GM23338 (cell line): ENCODE measurements around the gene SOWAHB. TPM values are rescaled to one million over a fixed set of nuclear protein-coding genes. Genes with fewer than 3 reads are reported as not detected.

ENCODE experiments used
- ATAC-seq: fragments of 200-7000 bp; cut with Tn5 transposase; 3 replicates; pipeline ENCODE4 v1.9.1; 2020
- DNase-seq: peaks from one replicate; pipeline ENCODE4 v3.0.0-alpha.2; 2015; ENCODE audit warnings: low spot score
- H2AFZ ChIP-seq: fragments of 200-600 bp; sonication (generic); 2 replicates; pipeline ENCODE4 v1.8.0; 2016; ENCODE audit warnings: antibody characterized with exemption, mild to moderate bottlenecking, moderate library complexity
- H3F3A ChIP-seq: fragments of 200-600 bp; sonication (generic); replicated peaks from 2 replicates; pipeline ENCODE4 v1.8.0; 2017; ENCODE audit warnings: antibody characterized with exemption, mixed run types, low read depth
- H3K27ac ChIP-seq: fragments of 200-600 bp; sonication (generic); 2 replicates; pipeline ENCODE4 v1.6.1; 2016; ENCODE audit warnings: low read depth
- H3K27me3 ChIP-seq: fragments of 200-600 bp; sonication (generic); 2 replicates; pipeline ENCODE4 v1.8.0; 2016; ENCODE audit warnings: mild to moderate bottlenecking, mixed run types, moderate library complexity; ENCODE audit not compliant: insufficient read depth
- H3K36me3 ChIP-seq: fragments of 200-600 bp; sonication (generic); 2 replicates; pipeline ENCODE4 v1.8.0; 2016; ENCODE audit warnings: mild to moderate bottlenecking; ENCODE audit not compliant: insufficient read depth
- H3K4me1 ChIP-seq: fragments of 200-600 bp; sonication (generic); 2 replicates; pipeline ENCODE4 v1.8.0; 2016; ENCODE audit warnings: mild to moderate bottlenecking, moderate library complexity; ENCODE audit not compliant: insufficient read depth
- H3K4me2 ChIP-seq: fragments of 200-600 bp; sonication (generic); 2 replicates; pipeline ENCODE4 v1.7.1; 2017; ENCODE audit warnings: mixed run types
- H3K4me3 ChIP-seq: fragments of 200-600 bp; sonication (generic); 2 replicates; pipeline ENCODE4 v1.6.1; 2016; ENCODE audit warnings: mixed run types
- H3K79me2 ChIP-seq: fragments of 200-600 bp; sonication (generic); replicated peaks from 2 replicates; pipeline ENCODE4 v1.8.0; 2017; ENCODE audit warnings: mild to moderate bottlenecking; ENCODE audit not compliant: insufficient read depth
- H3K9me2 ChIP-seq: fragments of 200-600 bp; sonication (generic); 2 replicates; pipeline ENCODE4 v1.8.0; 2017; ENCODE audit not compliant: insufficient read depth
- H4K20me1 ChIP-seq: fragments of 200-600 bp; sonication (generic); replicated peaks from 2 replicates; pipeline ENCODE4 v1.8.0; 2017; ENCODE audit warnings: mild to moderate bottlenecking; ENCODE audit not compliant: insufficient read depth
- H3K27ac Mint-ChIP-seq: 2 replicates; pipeline ENCODE4 v1.8.0; 2020; ENCODE audit warnings: inconsistent platforms, mild to moderate bottlenecking, moderate library complexity, mixed read lengths
- H3K27me3 Mint-ChIP-seq: 3 replicates; pipeline ENCODE4 v1.8.0; 2022; ENCODE audit warnings: low read depth, mild to moderate bottlenecking, moderate library complexity, mixed read lengths, inconsistent platforms; ENCODE audit not compliant: insufficient read depth, poor library complexity
- H3K36me3 Mint-ChIP-seq: 3 replicates; pipeline ENCODE4 v1.8.0; 2021; ENCODE audit warnings: low read depth, mild to moderate bottlenecking, inconsistent platforms, moderate library complexity, mixed read lengths
- H3K4me1 Mint-ChIP-seq: 3 replicates; pipeline ENCODE4 v1.8.0; 2020; ENCODE audit warnings: mild to moderate bottlenecking, inconsistent platforms, mixed read lengths
- H3K4me3 Mint-ChIP-seq: 3 replicates; pipeline ENCODE4 v1.8.0; 2021; ENCODE audit warnings: moderate library complexity, mild to moderate bottlenecking, inconsistent platforms, mixed read lengths
- H3K9me3 Mint-ChIP-seq: 3 replicates; pipeline ENCODE4 v1.8.0; 2020; ENCODE audit warnings: moderate library complexity, mild to moderate bottlenecking, inconsistent platforms, mixed read lengths
- CREB1 ChIP-seq: fragments of 250-450 bp; sonication (Bioruptor Pico); IDR thresholded peaks from 2 replicates; pipeline ENCODE4 v1.5.0; 2020; ENCODE audit warnings: low read depth, mild to moderate bottlenecking, moderate library complexity
- CTCF ChIP-seq, 2 experiments: fragments of 200-600 bp in 1 of 2; sonication (generic) in 1 of 2; conservative IDR thresholded peaks; 2 replicates each; pipeline versions ENCODE4 v1.5.1 to v1.6.1; 2016 to 2017; ENCODE audit warnings: antibody characterized with exemption in 2 of 2, low read depth in 2 of 2, mild to moderate bottlenecking in 2 of 2, moderate library complexity in 1 of 2
- ETS1 ChIP-seq: IDR thresholded peaks from 2 replicates; pipeline ENCODE4 v1.6.1; 2016; ENCODE audit warnings: antibody characterized with exemption
- EZH2 ChIP-seq: fragments of 200-600 bp; sonication (generic); IDR thresholded peaks from one replicate; pipeline ENCODE4 v1.8.0; 2017; ENCODE audit warnings: antibody characterized with exemption, mild to moderate bottlenecking, low read depth; ENCODE audit not compliant: unreplicated experiment
- EZH2phosphoT487 ChIP-seq: fragments of 200-600 bp; sonication (generic); IDR thresholded peaks from one replicate; pipeline ENCODE4 v1.8.1; 2018; ENCODE audit warnings: antibody characterized with exemption; ENCODE audit not compliant: unreplicated experiment
- JUNB ChIP-seq: IDR thresholded peaks from one replicate; pipeline ENCODE4 v1.6.1; 2016; ENCODE audit warnings: antibody characterized with exemption; ENCODE audit not compliant: unreplicated experiment
- NANOG ChIP-seq: IDR thresholded peaks from 2 replicates; pipeline ENCODE4 v1.6.1; 2016; ENCODE audit warnings: antibody characterized with exemption, borderline replicate concordance
- POLR2AphosphoS5 ChIP-seq: IDR thresholded peaks from 2 replicates; pipeline ENCODE4 v1.6.1; 2016; ENCODE audit warnings: antibody characterized with exemption, low read depth
- REST ChIP-seq: IDR thresholded peaks from one replicate; pipeline ENCODE4 v1.6.1; 2018; ENCODE audit warnings: antibody characterized with exemption; ENCODE audit not compliant: unreplicated experiment
- STAT1 ChIP-seq: IDR thresholded peaks from one replicate; pipeline ENCODE4 v1.6.1; 2016; ENCODE audit warnings: antibody characterized with exemption; ENCODE audit not compliant: unreplicated experiment
- ZNF114 ChIP-seq: fragments of 250-450 bp; sonication (Bioruptor Pico); IDR thresholded peaks from 2 replicates; pipeline ENCODE4 v1.5.0; 2020; ENCODE audit warnings: mild to moderate bottlenecking, moderate library complexity
- ZNF331 ChIP-seq: fragments of 250-450 bp; sonication (Bioruptor Pico); IDR thresholded peaks from 2 replicates; pipeline ENCODE4 v1.5.0; 2020; ENCODE audit warnings: low read depth, mild to moderate bottlenecking, moderate library complexity
- ZNF462 ChIP-seq: fragments of 250-450 bp; sonication (Bioruptor Pico); IDR thresholded peaks from 2 replicates; pipeline ENCODE4 v1.5.0; 2020; ENCODE audit warnings: mild to moderate bottlenecking, moderate library complexity
- polyA plus RNA-seq: library from polyadenylated mRNA; unstranded; fragments of >200 nt; fragmentation: Nextera tagmentation; extraction: Ambion mirVana; gene quantifications from 2 replicates; pipeline ENCODE4 v1.2.1, GENCODE V29; 2016
- total RNA-seq: library from RNA; depleted of rRNA; stranded (reverse); fragments of >200 nt; shearing (Covaris generic); gene quantifications from 2 replicates; pipeline ENCODE4 v1.2.3, GENCODE V29; 2014

The SOWAHB gene
- total and polyA plus RNA-seq, 2 experiments from 2014 or later: 0.08 to 2.8 TPM

- H3K27ac Mint-ChIP-seq: no peak overlapping the region
- H3K27ac ChIP-seq: no peak overlapping the region
- no peak overlapping the region for H3K4me3 ChIP-seq
- no peak overlapping the region for H2AFZ ChIP-seq
- DNase-seq (no peak), ATAC-seq (no peak)
- no peaks in the 10 kb centered on the region; the same call in 2 of the 3 replicates for H3K9me3 Mint-ChIP-seq
- H3K4me3 Mint-ChIP-seq: no peak overlapping the region
- H3K4me1 ChIP-seq: peaks cover 16% of the 10 kb centered on the region
- no peak for TF ChIP-seq ZNF462 (CRISPR knock-in tag)
- TF ChIP-seq ZNF331 (CRISPR knock-in tag): no peak
- TF ChIP-seq CTCF (conservative IDR thresholded peaks at IDR 0.05; ENCODE audit: low read depth in 2 of 2): no peak
- no peak for TF ChIP-seq ETS1
- no peak for TF ChIP-seq EZH2phosphoT487
- TF ChIP-seq NANOG: no peak
- TF ChIP-seq CREB1 (CRISPR knock-in tag): no peak
- TF ChIP-seq EZH2: no peak
- TF ChIP-seq ZNF114 (CRISPR knock-in tag): no peak
- TF ChIP-seq REST: no peak
- TF ChIP-seq JUNB: no peak
- no peak for TF ChIP-seq POLR2AphosphoS5
- TF ChIP-seq STAT1: no peak
- no peaks in the 10 kb centered on the region for H4K20me1 ChIP-seq
- H3K36me3 Mint-ChIP-seq: no peaks in the 10 kb centered on the region; the same call in 2 of the 3 replicates
- peaks cover 59% of the 10 kb centered on the region for H3K27me3 ChIP-seq
- H3K79me2 ChIP-seq: no peaks in the 10 kb centered on the region
- no peaks in the 10 kb centered on the region for H3K36me3 ChIP-seq
- no peak overlapping the region for H3K4me2 ChIP-seq
- H3K4me1 Mint-ChIP-seq: peaks cover 17% of the 10 kb centered on the region
- peaks cover 43% of the 10 kb centered on the region for H3K27me3 Mint-ChIP-seq
- no peaks in the 10 kb centered on the region for H3K9me2 ChIP-seq
- no peaks in the 10 kb centered on the region for H3F3A ChIP-seq
These were observed 3.2 kb downstream of the SOWAHB start for GRCh38 chr4:76894537-76895255.
